Activated CD4-positive, alpha-beta T cell treated with anti-CD3 and anti-CD28 coated beads, Interleukin-2, amount 50 U/mL, for 1 hour (primary cell): ENCODE results near the gene CPHXL.

Experiments
- DNase-seq: peaks from one replicate; pipeline ENCODE4 v3.0.0-alpha.2; 2020

The CPHXL gene

DNA sequence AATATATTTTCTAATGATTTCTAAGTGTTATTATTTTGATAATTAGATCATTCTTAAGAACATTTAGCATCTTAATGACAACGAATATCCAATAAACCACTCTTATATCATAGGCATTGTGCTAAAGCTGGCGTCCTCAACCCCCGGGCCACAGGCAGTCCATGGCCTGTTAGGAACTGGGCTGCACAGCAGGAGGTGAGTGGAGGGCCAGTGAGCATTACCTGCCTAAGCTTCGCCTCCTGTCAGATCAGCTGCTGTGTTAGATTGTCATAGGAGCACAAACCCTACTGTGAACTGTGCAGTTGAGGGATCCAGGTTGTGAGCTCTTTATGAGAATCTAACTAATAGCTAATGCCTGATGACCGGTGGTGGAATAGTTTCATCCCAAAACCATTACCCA is 28.7 kb downstream of the CPHXL start:
- DNase-seq = no peak

DNA sequence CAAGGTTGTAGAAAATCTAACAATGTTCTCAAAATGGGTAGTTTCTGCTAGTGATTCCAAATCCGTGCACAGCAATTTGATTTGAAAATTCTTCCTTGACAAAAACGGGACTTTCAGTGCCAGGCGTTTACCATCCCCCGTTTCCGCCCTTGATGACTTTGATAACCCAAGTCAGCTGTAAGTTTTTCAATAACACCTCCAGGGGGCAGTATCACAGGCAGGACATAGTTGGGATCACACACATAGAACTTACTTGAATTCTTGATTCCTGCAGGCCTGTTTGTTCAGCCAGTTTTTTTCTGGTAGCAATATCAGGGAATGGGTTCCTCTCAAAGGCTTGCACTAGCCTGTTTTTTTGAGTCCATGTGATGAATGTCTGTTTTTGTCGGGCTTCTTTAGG is 30.6 kb downstream of the CPHXL start:
- no peak for DNase-seq

GRCh38 chr16:75687361-75687760 is 38.9 kb downstream of the CPHXL start:
- no peak for DNase-seq

- DNase-seq = no peak
These were observed 44.0 kb downstream of the CPHXL start for GRCh38 chr16:75682308-75682707.

DNA sequence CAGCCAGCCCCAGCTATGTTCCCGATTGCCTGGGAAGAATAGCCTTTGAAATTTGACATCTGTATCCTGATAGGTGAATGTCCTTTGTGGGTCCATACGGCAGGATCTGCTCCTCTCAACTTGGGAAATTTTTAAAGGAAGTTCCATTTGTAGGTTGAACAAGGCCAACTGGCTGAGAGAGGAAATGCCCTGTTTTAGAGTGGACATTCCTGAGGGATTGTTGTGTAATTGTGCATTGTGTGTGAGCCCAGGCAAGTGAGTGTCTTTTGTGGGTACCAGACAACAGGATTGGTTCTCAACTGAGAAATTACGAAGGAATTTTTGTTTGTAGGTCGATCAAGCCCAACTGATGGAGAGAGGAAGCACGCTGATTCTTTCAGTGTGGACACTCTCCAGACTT is 46.9 kb downstream of the CPHXL start:
- DNase-seq = no peak

DNA sequence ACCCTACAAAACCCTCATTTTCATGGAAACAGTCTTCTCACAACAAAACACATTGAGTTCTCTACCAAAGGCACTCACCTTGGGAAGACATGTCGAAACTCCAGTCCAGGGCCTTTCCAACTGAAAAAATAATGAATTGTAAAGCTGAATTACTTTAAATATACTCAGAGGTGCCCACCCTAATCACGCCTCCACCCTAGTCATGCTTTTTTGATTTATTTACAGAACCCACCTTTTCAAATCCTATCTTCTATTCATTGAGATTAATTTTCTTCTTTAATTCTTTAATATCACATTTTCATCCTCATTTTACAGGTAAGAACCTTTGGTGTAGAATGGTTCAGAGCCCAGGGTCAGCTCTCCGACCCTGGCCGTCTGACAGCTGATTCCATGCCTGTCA is 49.4 kb downstream of the CPHXL start, which contains the start of gene CPHXL2:
Gene CPHXL2, minus strand, starts transcription at position 101 of the 400 bp plus-strand sequence. Its CDS starts 10 bp downstream, at position 91.
- DNase-seq = no peak

GRCh38 chr16:75667503-75667902 is 58.8 kb downstream of the CPHXL start:
- DNase-seq = no peak
